IMR-90 (cell line): ENCODE data around the gene DNMT3L. TPM values are rescaled to one million over a fixed set of nuclear protein-coding genes. Genes with fewer than 3 reads are reported as not detected.

ENCODE experiments used
- ATAC-seq: fragments of 200-7000 bp; cut with Tn5 transposase; 2 replicates; pipeline ENCODE4 v1.9.1; 2020; ENCODE audit warnings: low read depth, mild to moderate bottlenecking, moderate library complexity
- BruUV-seq: library from RNA; stranded (reverse); fragments of 400-500 nt; replicated peaks from 2 replicates; lab custom pipeline; 2021; lab: Mats Ljungman, UMichigan
- CTCF ChIA-PET: fragments of 300-600 bp; formaldehyde crosslinking; extraction: SDS; loops from one replicate; lab custom pipeline; 2021; ENCODE audit warnings: antibody characterized with exemption; lab: Yijun Ruan, JAX
- POLR2A ChIA-PET: fragments of 300-600 bp; sonication (Branson Sonifier 250); formaldehyde crosslinking; loops from one replicate; lab custom pipeline; 2022; ENCODE audit warnings: antibody characterized with exemption; ENCODE audit not compliant: unreplicated experiment; lab: Charles Lee
- DNase-seq: peaks from one replicate; pipeline ENCODE4 v3.0.0; 2013
- H2AFZ ChIP-seq: replicated peaks from 2 replicates; pipeline ENCODE3; 2013; ENCODE audit warnings: low read length, mild to moderate bottlenecking; ENCODE audit not compliant: poor library complexity
- H2AK5ac ChIP-seq: 2 replicates; pipeline ENCODE4 v1.6.1; 2013; ENCODE audit warnings: low read depth, low read length, inconsistent platforms
- H2AK9ac ChIP-seq: replicated peaks from 2 replicates; pipeline ENCODE3; 2013; ENCODE audit warnings: mild to moderate bottlenecking, low read depth, low read length, moderate library complexity; ENCODE audit not compliant: poor library complexity
- H2BK120ac ChIP-seq: 2 replicates; pipeline ENCODE4 v1.6.1; 2013; ENCODE audit warnings: low read depth, low read length, inconsistent platforms
- H2BK15ac ChIP-seq: 3 replicates; pipeline ENCODE4 v1.6.1; 2013; ENCODE audit warnings: low read depth, low read length, inconsistent platforms
- H2BK20ac ChIP-seq: 2 replicates; pipeline ENCODE4 v1.6.1; 2013; ENCODE audit warnings: low read depth, mild to moderate bottlenecking, inconsistent platforms, low read length, moderate library complexity
- H2BK5ac ChIP-seq: 2 replicates; pipeline ENCODE4 v1.6.1; 2013; ENCODE audit warnings: mild to moderate bottlenecking, low read depth, low read length, inconsistent platforms; ENCODE audit not compliant: poor library complexity, severe bottlenecking
- H3K14ac ChIP-seq: replicated peaks from 2 replicates; pipeline ENCODE4 v1.6.1; 2013; ENCODE audit warnings: low read depth, low read length, inconsistent platforms
- H3K18ac ChIP-seq: 2 replicates; pipeline ENCODE4 v1.6.1; 2013; ENCODE audit warnings: low read depth, low read length, control low read depth
- H3K23ac ChIP-seq: 2 replicates; pipeline ENCODE4 v1.6.1; 2013; ENCODE audit warnings: low read depth, low read length, inconsistent platforms
- H3K27ac ChIP-seq: 2 replicates; pipeline ENCODE4 v1.5.1; 2013; ENCODE audit warnings: mild to moderate bottlenecking, control low read depth, low read length; ENCODE audit not compliant: insufficient read depth
- H3K27me3 ChIP-seq: 2 replicates; pipeline ENCODE4 v1.6.1; 2013; ENCODE audit warnings: low read length; ENCODE audit not compliant: control insufficient read depth, insufficient read depth
- H3K36me3 ChIP-seq: 2 replicates; pipeline ENCODE4 v1.6.1; 2013; ENCODE audit warnings: low read length, mixed read lengths; ENCODE audit not compliant: control insufficient read depth, insufficient read depth
- H3K4ac ChIP-seq: 2 replicates; pipeline ENCODE4 v1.6.1; 2013; ENCODE audit warnings: low read depth, low read length, inconsistent platforms
- H3K4me1 ChIP-seq: 2 replicates; pipeline ENCODE4 v1.6.1; 2013; ENCODE audit warnings: low read length, mixed read lengths; ENCODE audit not compliant: control insufficient read depth, insufficient read depth
- H3K4me2 ChIP-seq: 2 replicates; pipeline ENCODE4 v1.6.1; 2013; ENCODE audit warnings: low read depth, mild to moderate bottlenecking, control low read depth, low read length, moderate library complexity
- H3K4me3 ChIP-seq: 2 replicates; pipeline ENCODE4 v1.5.1; 2013; ENCODE audit warnings: low read depth, mild to moderate bottlenecking, control low read depth, low read length, moderate library complexity; ENCODE audit not compliant: insufficient read depth
- H3K56ac ChIP-seq: 2 replicates; pipeline ENCODE4 v1.6.1; 2013; ENCODE audit warnings: low read length, inconsistent platforms; ENCODE audit not compliant: insufficient read depth; ENCODE audit errors: extremely low read depth
- H3K79me1 ChIP-seq, 2 experiments: 2 replicates each; pipeline ENCODE4 v1.6.1; 2013; ENCODE audit warnings: low read length in 2 of 2, inconsistent platforms in 1 of 2, low read depth in 1 of 2
- H3K9ac ChIP-seq: 2 replicates; pipeline ENCODE4 v1.6.1; 2013; ENCODE audit warnings: low read depth, low read length, control low read depth
- H3K9me1 ChIP-seq: 2 replicates; pipeline ENCODE4 v1.6.1; 2013; ENCODE audit warnings: low read length, inconsistent platforms; ENCODE audit not compliant: insufficient read depth
- H3K9me3 ChIP-seq: 2 replicates; pipeline ENCODE4 v1.6.1; 2013; ENCODE audit warnings: low read length; ENCODE audit not compliant: control insufficient read depth, insufficient read depth
- H4K20me1 ChIP-seq: 2 replicates; pipeline ENCODE4 v1.6.1; 2013; ENCODE audit warnings: low read length, inconsistent platforms; ENCODE audit not compliant: insufficient read depth
- H4K5ac ChIP-seq: 2 replicates; pipeline ENCODE4 v1.6.1; 2013; ENCODE audit warnings: mild to moderate bottlenecking, low read depth, low read length, control low read depth
- H4K8ac ChIP-seq, 2 experiments: 2 replicates each; pipeline ENCODE4 v1.6.1; 2013; ENCODE audit warnings: low read depth in 2 of 2, low read length in 2 of 2, control low read depth in 1 of 2, inconsistent platforms in 1 of 2
- H4K91ac ChIP-seq: 2 replicates; pipeline ENCODE4 v1.6.1; 2013; ENCODE audit warnings: low read depth, low read length, inconsistent platforms; ENCODE audit not compliant: insufficient read depth
- BHLHE40 ChIP-seq: fragments of 150-350 bp; IDR thresholded peaks from 2 replicates; pipeline ENCODE4 v1.6.1; 2016; ENCODE audit warnings: mild to moderate bottlenecking, low read depth, low read length
- MXI1 ChIP-seq: IDR thresholded peaks from 2 replicates; pipeline ENCODE4 v1.6.1; 2012; ENCODE audit warnings: low read depth, mild to moderate bottlenecking, low read length, moderate library complexity, borderline replicate concordance
- RAD21 ChIP-seq: IDR thresholded peaks from 2 replicates; pipeline ENCODE4 v1.6.1; 2012; ENCODE audit warnings: low read length, improper control_type of control experiment
- RCOR1 ChIP-seq: IDR thresholded peaks from 2 replicates; pipeline ENCODE4 v1.6.1; 2012; ENCODE audit warnings: mild to moderate bottlenecking, low read length, improper control_type of control experiment; ENCODE audit not compliant: insufficient replicate concordance
- SMC3 ChIP-seq: fragments of 150-350 bp; IDR thresholded peaks from 2 replicates; pipeline ENCODE4 v1.6.1; 2016; ENCODE audit warnings: low read depth, mild to moderate bottlenecking, antibody characterized with exemption, low read length, moderate library complexity
- WGBS, 2 experiments: methylation state at CpG; one replicate each; pipeline versions ENCODE4 v1.1.5 to v1.1.7; 2013; ENCODE audit warnings: missing lambda C conversion rate in 2 of 2; ENCODE audit not compliant: insufficient read length in 1 of 2; ENCODE audit errors: extremely low coverage in 2 of 2; 5-methylcytosine and 5-hydroxymethylcytosine counted together
- dilution Hi-C: fragments of 300-500 bp; cut with HindIII; formaldehyde crosslinking; loops from one replicate; pipeline ENCODE4 v1.14.3; 2018; ENCODE audit warnings: low sequenced_read_pairs; ENCODE audit not compliant: unreplicated experiment
- in situ Hi-C: fragments of 300-500 bp; cut with MboI; formaldehyde crosslinking; loops from 3 replicates; pipeline ENCODE4 v1.14.3; 2019; ENCODE audit warnings: low sequenced_read_pairs, inconsistent platforms, mixed read lengths
- intact Hi-C: fragments of 100-400 bp; cut with micrococcal nuclease; formaldehyde crosslinking; loops from 2 replicates; pipeline ENCODE4 v1.10.0; 2022
- polyA plus RNA-seq, 3 experiments: library from polyadenylated mRNA; depleted of rRNA; stranded (reverse); fragments of >200 nt; gene quantifications; 2 replicates each; pipeline ENCODE4 v1.2.3, GENCODE V29; 2012; ENCODE audit warnings: low replicate concordance in 1 of 3
- total RNA-seq: library from RNA; depleted of rRNA; stranded (reverse); fragments of >200 nt; gene quantifications from 2 replicates; pipeline ENCODE4 v1.2.3, GENCODE V29; 2012
- TF ChIP-seq, protein P1 (sequence below): fragments of 150-350 bp; IDR thresholded peaks from 2 replicates; pipeline ENCODE4 v1.6.1; 2016; ENCODE audit warnings: low read depth, mild to moderate bottlenecking, low read length, moderate library complexity, borderline replicate concordance
- TF ChIP-seq, protein P2 (sequence below): conservative IDR thresholded peaks from 2 replicates; pipeline ENCODE4 v1.5.1; 2012; ENCODE audit warnings: mild to moderate bottlenecking, low read depth, low read length, improper control_type of control experiment

The DNMT3L gene
- total and polyA plus RNA-seq, 2 of the 4 experiments (the other 2 are of a cell fraction), result not detected

DNA sequence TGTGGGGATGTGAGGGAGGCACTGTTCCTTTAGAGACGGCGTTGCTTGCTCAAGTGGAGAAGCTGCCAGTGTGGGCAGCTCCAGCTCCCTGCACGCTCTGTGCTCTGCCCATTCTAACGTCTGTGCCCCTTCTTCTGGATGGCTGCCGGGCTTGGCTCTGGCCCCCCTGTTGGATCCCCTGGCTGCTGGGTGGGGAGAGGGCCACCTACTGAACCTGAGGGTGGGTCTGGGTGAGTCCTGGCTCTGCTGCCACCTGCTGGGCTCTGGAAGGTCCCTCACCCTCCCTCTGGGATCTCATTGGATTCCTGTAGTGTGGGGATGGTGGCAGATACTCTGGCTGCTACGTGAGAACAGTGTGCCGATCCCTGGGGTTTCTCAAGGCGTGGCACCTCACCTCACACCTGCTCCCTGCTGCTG is 43.2 kb upstream of the DNMT3L start:
- no TSS peak for BruUV-seq
- 67% methylated on average over 2 of the region's 8 CpGs; no CpG with 5 or more reads in 1 of the 2 experiments for WGBS, 2 experiments
- peak overlapping the region; percentile 33 for H2AK9ac ChIP-seq
- POLR2A ChIA-PET, result no interaction called here
- no peak overlapping the region for H2BK20ac ChIP-seq
- H3K27me3 ChIP-seq, result no peaks in the 10 kb centered on the region
- ATAC-seq (peak; percentile 38), DNase-seq (peak; percentile 23)
- CTCF ChIA-PET, result interaction anchor here (0.6 kb wide), 1 partner anchor 30 kb away, joined by 3 read pairs; no protein-coding TSS in a partner anchor
- no peak overlapping the region for H2BK120ac ChIP-seq
- H2BK5ac ChIP-seq, result no peak overlapping the region
- H3K79me1 ChIP-seq, result peaks cover 12 to 57% of the 10 kb centered on the region in 2 experiments
- H3K9me3 ChIP-seq, result no peaks in the 10 kb centered on the region
- H3K18ac ChIP-seq, result no peak overlapping the region
- H4K8ac ChIP-seq, result no peak overlapping the region
- H3K9me1 ChIP-seq, result no peaks in the 10 kb centered on the region
- no peak overlapping the region for H3K14ac ChIP-seq
- intact Hi-C loops, result no loop called here
- no peak overlapping the region for H2AK5ac ChIP-seq
- H3K4me3 ChIP-seq, result no peak overlapping the region
- no peak overlapping the region for H4K91ac ChIP-seq
- peaks cover 20% of the 10 kb centered on the region for H3K36me3 ChIP-seq
- peak; percentile 46 for TF ChIP-seq SMC3
- TF ChIP-seq BHLHE40, result no peak
- peak; percentile 51 for TF ChIP-seq RAD21
- no peak for TF ChIP-seq RCOR1
- TF ChIP-seq MXI1, result no peak
- TF ChIP-seq, protein P1, sequence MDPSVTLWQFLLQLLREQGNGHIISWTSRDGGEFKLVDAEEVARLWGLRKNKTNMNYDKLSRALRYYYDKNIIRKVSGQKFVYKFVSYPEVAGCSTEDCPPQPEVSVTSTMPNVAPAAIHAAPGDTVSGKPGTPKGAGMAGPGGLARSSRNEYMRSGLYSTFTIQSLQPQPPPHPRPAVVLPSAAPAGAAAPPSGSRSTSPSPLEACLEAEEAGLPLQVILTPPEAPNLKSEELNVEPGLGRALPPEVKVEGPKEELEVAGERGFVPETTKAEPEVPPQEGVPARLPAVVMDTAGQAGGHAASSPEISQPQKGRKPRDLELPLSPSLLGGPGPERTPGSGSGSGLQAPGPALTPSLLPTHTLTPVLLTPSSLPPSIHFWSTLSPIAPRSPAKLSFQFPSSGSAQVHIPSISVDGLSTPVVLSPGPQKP, result no peak
- TF ChIP-seq, protein P2, sequence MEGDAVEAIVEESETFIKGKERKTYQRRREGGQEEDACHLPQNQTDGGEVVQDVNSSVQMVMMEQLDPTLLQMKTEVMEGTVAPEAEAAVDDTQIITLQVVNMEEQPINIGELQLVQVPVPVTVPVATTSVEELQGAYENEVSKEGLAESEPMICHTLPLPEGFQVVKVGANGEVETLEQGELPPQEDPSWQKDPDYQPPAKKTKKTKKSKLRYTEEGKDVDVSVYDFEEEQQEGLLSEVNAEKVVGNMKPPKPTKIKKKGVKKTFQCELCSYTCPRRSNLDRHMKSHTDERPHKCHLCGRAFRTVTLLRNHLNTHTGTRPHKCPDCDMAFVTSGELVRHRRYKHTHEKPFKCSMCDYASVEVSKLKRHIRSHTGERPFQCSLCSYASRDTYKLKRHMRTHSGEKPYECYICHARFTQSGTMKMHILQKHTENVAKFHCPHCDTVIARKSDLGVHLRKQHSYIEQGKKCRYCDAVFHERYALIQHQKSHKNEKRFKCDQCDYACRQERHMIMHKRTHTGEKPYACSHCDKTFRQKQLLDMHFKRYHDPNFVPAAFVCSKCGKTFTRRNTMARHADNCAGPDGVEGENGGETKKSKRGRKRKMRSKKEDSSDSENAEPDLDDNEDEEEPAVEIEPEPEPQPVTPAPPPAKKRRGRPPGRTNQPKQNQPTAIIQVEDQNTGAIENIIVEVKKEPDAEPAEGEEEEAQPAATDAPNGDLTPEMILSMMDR, result peak; percentile 59
- H3K9ac ChIP-seq, result no peak overlapping the region
- H2BK15ac ChIP-seq, result no peak overlapping the region
- in situ Hi-C loops, result no loop called here
- peaks cover 19% of the 10 kb centered on the region for H3K4me1 ChIP-seq
- no peak overlapping the region for H3K56ac ChIP-seq
- H4K20me1 ChIP-seq, result peaks cover 70% of the 10 kb centered on the region
- no peak overlapping the region for H3K4ac ChIP-seq
- H3K23ac ChIP-seq, result no peak overlapping the region
- no peak overlapping the region for H3K4me2 ChIP-seq
- no peak overlapping the region for H4K5ac ChIP-seq
- peak overlapping the region; percentile 57 for H2AFZ ChIP-seq
- no peak overlapping the region for H3K27ac ChIP-seq
- dilution Hi-C loops, result no loop called here
